AG20443 (cell line): ENCODE results near the gene TBC1D16.

ENCODE experiments used
- DNase-seq: peaks from one replicate; pipeline ENCODE4 v3.0.0; 2012; ENCODE audit warnings: low spot score, mixed read lengths

Gene TBC1D16

GRCh38 chr17:79987187-79987934, 48.3 kb downstream of the TBC1D16 start:
- DNase-seq: no peak

GRCh38 chr17:79986411-79987186, 49.1 kb downstream of the TBC1D16 start:
- no peak for DNase-seq

GRCh38 chr17:79985943-79986391, 49.7 kb downstream of the TBC1D16 start:
- DNase-seq: no peak

- no peak for DNase-seq
These were observed 50.2 kb downstream of the TBC1D16 start for GRCh38 chr17:79985361-79985942.

GRCh38 chr17:79984877-79985276, 50.8 kb downstream of the TBC1D16 start:
- DNase-seq: no peak

- DNase-seq: no peak
These were observed 51.4 kb downstream of the TBC1D16 start for GRCh38 chr17:79984045-79984840.

- DNase-seq: no peak
These were observed 52.2 kb downstream of the TBC1D16 start for GRCh38 chr17:79983456-79983855.

- no peak for DNase-seq
These were observed 52.7 kb downstream of the TBC1D16 start for GRCh38 chr17:79982986-79983385.

- no peak for DNase-seq
These were observed 54.0 kb downstream of the TBC1D16 start for GRCh38 chr17:79981661-79982101.

GRCh38 chr17:79981090-79981489, 54.6 kb downstream of the TBC1D16 start:
- no peak for DNase-seq

- DNase-seq: no peak
These were observed 55.2 kb downstream of the TBC1D16 start for GRCh38 chr17:79980246-79981043.

- no peak for DNase-seq
These were observed 55.9 kb downstream of the TBC1D16 start for GRCh38 chr17:79979816-79980215.

- DNase-seq: no peak
These were observed 56.4 kb downstream of the TBC1D16 start for GRCh38 chr17:79979221-79979741.

GRCh38 chr17:79978548-79978855, 57.2 kb downstream of the TBC1D16 start:
- peak; percentile 40 for DNase-seq

GRCh38 chr17:79977708-79978547, 57.7 kb downstream of the TBC1D16 start:
- peak; percentile 58 for DNase-seq

GRCh38 chr17:79977161-79977631, 58.5 kb downstream of the TBC1D16 start:
- no peak for DNase-seq

- no peak for DNase-seq
These were observed 59.2 kb downstream of the TBC1D16 start for GRCh38 chr17:79976451-79976850.

GRCh38 chr17:79975498-79976134, 60.1 kb downstream of the TBC1D16 start:
- no peak for DNase-seq
